ENCODE measurements around the gene NME7. TPM values are rescaled to one million over a fixed set of nuclear protein-coding genes. Genes with fewer than 3 reads are reported as not detected.

NME7 gene
- total RNA-seq, 1 experiment from 2014 or later = 13.8 TPM

GRCh38 chr1:169105434-169106094 is 262.0 kb downstream of the NME7 start (continued):
- TF ChIP-seq USF1 (CRISPR knock-in tag; IDR thresholded peaks at IDR 0.05) = peak; percentile 67
- no peak for TF ChIP-seq GABPB1 (CRISPR knock-in tag; IDR thresholded peaks at IDR 0.05)
- no peak for TF ChIP-seq ZNF317 (CRISPR knock-in tag; IDR thresholded peaks at IDR 0.05; ENCODE audit: borderline replicate concordance, low read depth)
- no peak for TF ChIP-seq ESRRA (CRISPR knock-in tag; IDR thresholded peaks at IDR 0.05; ENCODE audit: borderline replicate concordance)
- TF ChIP-seq, protein P1, sequence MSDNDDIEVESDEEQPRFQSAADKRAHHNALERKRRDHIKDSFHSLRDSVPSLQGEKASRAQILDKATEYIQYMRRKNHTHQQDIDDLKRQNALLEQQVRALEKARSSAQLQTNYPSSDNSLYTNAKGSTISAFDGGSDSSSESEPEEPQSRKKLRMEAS (CRISPR knock-in tag; IDR thresholded peaks at IDR 0.05) = peak; percentile 57
- TF ChIP-seq, protein P2, sequence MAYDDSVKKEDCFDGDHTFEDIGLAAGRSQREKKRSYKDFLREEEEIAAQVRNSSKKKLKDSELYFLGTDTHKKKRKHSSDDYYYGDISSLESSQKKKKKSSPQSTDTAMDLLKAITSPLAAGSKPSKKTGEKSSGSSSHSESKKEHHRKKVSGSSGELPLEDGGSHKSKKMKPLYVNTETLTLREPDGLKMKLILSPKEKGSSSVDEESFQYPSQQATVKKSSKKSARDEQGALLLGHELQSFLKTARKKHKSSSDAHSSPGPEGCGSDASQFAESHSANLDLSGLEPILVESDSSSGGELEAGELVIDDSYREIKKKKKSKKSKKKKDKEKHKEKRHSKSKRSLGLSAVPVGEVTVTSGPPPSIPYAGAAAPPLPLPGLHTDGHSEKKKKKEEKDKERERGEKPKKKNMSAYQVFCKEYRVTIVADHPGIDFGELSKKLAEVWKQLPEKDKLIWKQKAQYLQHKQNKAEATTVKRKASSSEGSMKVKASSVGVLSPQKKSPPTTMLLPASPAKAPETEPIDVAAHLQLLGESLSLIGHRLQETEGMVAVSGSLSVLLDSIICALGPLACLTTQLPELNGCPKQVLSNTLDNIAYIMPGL (CRISPR knock-in tag; IDR thresholded peaks at IDR 0.05) = peak; percentile 50; the same call in 1 of the 2 replicates
- TF ChIP-seq FOXP4 (CRISPR knock-in tag; IDR thresholded peaks at IDR 0.05) = peak; percentile 14; the same call in 1 of the 2 replicates
- no peak for TF ChIP-seq ZNF281 (CRISPR knock-in tag; IDR thresholded peaks at IDR 0.05)
- no peak for TF ChIP-seq GRHL2 (CRISPR knock-in tag; IDR thresholded peaks at IDR 0.05; ENCODE audit: insufficient replicate concordance, severe bottlenecking)
- TF ChIP-seq CREB1 (CRISPR knock-in tag; IDR thresholded peaks at IDR 0.05) = no peak
- 0 out of 2 replicates have a peak, but pooled peaks have one; percentile 19 for TF ChIP-seq ZNF121 (CRISPR knock-in tag; IDR thresholded peaks at IDR 0.05)
- TF ChIP-seq, protein P3, sequence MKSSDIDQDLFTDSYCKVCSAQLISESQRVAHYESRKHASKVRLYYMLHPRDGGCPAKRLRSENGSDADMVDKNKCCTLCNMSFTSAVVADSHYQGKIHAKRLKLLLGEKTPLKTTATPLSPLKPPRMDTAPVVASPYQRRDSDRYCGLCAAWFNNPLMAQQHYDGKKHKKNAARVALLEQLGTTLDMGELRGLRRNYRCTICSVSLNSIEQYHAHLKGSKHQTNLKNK (CRISPR knock-in tag; IDR thresholded peaks at IDR 0.05) = no peak
- no peak for TF ChIP-seq JAZF1 (CRISPR knock-in tag; IDR thresholded peaks at IDR 0.05)
- no peak for TF ChIP-seq OVOL2 (CRISPR knock-in tag; IDR thresholded peaks at IDR 0.05; ENCODE audit: borderline replicate concordance)
- no peak for TF ChIP-seq ATF3 (CRISPR knock-in tag; conservative IDR thresholded peaks at IDR 0.05)

DNA sequence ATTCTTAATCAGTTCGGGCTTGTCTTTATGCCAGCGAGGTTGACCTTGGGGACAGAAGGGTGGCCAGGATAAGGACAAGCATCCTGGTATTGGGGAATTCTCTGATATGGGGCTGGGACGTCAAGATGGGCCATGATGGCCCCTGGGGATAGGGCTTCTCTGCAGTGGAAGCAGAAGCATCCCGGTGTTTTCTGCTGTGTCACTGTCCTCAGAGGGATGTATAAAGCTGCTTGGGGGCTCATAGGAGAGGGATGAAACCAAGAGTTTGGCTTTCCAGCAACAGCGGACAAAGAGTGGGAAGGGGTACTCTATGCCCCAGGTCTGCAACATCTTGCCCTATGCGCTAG is 262.5 kb downstream of the NME7 start:
- CTCF ChIA-PET = interaction anchor here (1.7 to 2.1 kb wide), 2 partner anchors 243 to 502 kb away, joined by 5 to 10 read pairs; no protein-coding TSS in a partner anchor
- DNase-seq (ENCODE audit: low spot score) = no peak
- Mint-ChIP-seq H3K27me3 (ENCODE audit: low read depth) (no peaks in the 10 kb centered on the region; the same call in none of the 2 replicates), H3K9me3 (no peaks in the 10 kb centered on the region), H3K36me3 (no peaks in the 10 kb centered on the region), H3K27ac (no peak overlapping the region), H3K4me3 (peak overlapping the region; percentile 74), H3K4me1 (peaks cover 41% of the 10 kb centered on the region)
- POLR2A ChIA-PET = interaction anchor here (0.6 to 1.6 kb wide), 4 partner anchors 243 to 468 kb away, joined by 3 read pairs; partner anchors contain the start of genes BLZF1 and NME7
- no peak for ATAC-seq
- TF ChIP-seq, protein P4, sequence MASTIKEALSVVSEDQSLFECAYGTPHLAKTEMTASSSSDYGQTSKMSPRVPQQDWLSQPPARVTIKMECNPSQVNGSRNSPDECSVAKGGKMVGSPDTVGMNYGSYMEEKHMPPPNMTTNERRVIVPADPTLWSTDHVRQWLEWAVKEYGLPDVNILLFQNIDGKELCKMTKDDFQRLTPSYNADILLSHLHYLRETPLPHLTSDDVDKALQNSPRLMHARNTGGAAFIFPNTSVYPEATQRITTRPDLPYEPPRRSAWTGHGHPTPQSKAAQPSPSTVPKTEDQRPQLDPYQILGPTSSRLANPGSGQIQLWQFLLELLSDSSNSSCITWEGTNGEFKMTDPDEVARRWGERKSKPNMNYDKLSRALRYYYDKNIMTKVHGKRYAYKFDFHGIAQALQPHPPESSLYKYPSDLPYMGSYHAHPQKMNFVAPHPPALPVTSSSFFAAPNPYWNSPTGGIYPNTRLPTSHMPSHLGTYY (CRISPR knock-in tag; IDR thresholded peaks at IDR 0.05) = no peak
- TF ChIP-seq ZNF121 (CRISPR knock-in tag; IDR thresholded peaks at IDR 0.05) = no peak
- no peak for TF ChIP-seq NR1H2 (CRISPR knock-in tag; IDR thresholded peaks at IDR 0.05)
- TF ChIP-seq ZNF219 (CRISPR knock-in tag; IDR thresholded peaks at IDR 0.05; ENCODE audit: borderline replicate concordance) = no peak
- no peak for TF ChIP-seq OVOL2 (CRISPR knock-in tag; IDR thresholded peaks at IDR 0.05; ENCODE audit: borderline replicate concordance)
- TF ChIP-seq, protein P5, sequence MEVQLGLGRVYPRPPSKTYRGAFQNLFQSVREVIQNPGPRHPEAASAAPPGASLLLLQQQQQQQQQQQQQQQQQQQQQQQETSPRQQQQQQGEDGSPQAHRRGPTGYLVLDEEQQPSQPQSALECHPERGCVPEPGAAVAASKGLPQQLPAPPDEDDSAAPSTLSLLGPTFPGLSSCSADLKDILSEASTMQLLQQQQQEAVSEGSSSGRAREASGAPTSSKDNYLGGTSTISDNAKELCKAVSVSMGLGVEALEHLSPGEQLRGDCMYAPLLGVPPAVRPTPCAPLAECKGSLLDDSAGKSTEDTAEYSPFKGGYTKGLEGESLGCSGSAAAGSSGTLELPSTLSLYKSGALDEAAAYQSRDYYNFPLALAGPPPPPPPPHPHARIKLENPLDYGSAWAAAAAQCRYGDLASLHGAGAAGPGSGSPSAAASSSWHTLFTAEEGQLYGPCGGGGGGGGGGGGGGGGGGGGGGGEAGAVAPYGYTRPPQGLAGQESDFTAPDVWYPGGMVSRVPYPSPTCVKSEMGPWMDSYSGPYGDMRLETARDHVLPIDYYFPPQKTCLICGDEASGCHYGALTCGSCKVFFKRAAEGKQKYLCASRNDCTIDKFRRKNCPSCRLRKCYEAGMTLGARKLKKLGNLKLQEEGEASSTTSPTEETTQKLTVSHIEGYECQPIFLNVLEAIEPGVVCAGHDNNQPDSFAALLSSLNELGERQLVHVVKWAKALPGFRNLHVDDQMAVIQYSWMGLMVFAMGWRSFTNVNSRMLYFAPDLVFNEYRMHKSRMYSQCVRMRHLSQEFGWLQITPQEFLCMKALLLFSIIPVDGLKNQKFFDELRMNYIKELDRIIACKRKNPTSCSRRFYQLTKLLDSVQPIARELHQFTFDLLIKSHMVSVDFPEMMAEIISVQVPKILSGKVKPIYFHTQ (CRISPR knock-in tag; IDR thresholded peaks at IDR 0.05) = no peak

Data from WTC11 (cell line).